ENCODE measurements around the gene NYAP1.

DNA sequence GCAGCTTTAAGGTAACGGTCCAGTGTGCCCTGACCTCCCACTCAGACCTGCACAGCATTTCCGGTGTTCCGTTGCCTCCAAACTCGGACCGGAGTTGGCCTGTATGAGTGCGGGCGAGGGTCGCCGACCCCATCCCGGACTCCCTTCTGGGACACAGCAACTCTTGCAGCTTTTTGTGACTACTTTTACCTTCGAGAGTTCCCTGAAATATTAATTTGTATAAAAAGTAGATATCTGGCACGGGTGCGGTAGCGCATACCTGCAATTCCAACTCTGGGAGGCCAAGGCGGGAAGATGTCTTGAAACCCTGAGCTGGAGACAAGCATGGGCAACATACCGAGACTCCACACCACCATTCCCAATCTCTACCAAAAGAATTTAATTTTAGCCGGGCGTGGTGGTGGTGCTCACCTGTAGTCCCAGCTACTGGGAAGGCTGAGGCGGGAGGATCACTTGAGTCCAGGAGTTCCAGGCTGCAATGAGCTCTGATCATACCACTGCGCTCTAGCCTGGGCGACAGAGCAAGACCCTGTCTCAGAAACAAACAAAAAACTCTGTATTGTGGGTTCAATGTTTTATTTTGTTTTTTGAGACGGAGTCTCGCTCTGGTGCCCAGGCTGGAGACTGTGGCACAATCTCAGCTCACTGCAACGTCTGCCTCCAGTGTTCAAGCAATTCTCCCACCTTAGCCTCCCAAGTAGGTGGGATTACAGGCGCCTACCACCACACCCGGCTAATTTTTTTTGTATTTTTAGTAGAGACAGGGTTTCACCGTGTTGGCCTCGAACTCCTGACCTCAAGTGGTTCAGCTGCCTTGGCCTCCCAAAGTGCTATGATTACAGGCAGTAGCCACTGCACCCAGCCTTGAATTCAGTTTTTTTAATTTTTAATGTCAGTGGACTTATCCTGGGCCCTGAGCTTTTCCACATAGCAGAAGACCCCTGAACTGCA lies 46.3 kb upstream of the NYAP1 start:
- TF ChIP-seq, protein P1, sequence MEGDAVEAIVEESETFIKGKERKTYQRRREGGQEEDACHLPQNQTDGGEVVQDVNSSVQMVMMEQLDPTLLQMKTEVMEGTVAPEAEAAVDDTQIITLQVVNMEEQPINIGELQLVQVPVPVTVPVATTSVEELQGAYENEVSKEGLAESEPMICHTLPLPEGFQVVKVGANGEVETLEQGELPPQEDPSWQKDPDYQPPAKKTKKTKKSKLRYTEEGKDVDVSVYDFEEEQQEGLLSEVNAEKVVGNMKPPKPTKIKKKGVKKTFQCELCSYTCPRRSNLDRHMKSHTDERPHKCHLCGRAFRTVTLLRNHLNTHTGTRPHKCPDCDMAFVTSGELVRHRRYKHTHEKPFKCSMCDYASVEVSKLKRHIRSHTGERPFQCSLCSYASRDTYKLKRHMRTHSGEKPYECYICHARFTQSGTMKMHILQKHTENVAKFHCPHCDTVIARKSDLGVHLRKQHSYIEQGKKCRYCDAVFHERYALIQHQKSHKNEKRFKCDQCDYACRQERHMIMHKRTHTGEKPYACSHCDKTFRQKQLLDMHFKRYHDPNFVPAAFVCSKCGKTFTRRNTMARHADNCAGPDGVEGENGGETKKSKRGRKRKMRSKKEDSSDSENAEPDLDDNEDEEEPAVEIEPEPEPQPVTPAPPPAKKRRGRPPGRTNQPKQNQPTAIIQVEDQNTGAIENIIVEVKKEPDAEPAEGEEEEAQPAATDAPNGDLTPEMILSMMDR (IDR thresholded peaks at IDR 0.05), result no peak
- no peak for TF ChIP-seq ZFX (IDR thresholded peaks at IDR 0.05; ENCODE audit: borderline replicate concordance)

All from 22Rv1 (cell line).